GM21447 (cell line): ENCODE measurements around the gene ACER3.
"Not testable (repeated sequence)": the region's sequence is repeated elsewhere in the genome, so short reads cannot be mapped to it uniquely, and the experiment has no call there.

ENCODE experiments used
- ATAC-seq: cut with Tn5 transposase; IDR thresholded peaks from one replicate; pipeline ENCODE4 v1.9.1; 2021; ENCODE audit not compliant: unreplicated experiment

ACER3 gene

DNA sequence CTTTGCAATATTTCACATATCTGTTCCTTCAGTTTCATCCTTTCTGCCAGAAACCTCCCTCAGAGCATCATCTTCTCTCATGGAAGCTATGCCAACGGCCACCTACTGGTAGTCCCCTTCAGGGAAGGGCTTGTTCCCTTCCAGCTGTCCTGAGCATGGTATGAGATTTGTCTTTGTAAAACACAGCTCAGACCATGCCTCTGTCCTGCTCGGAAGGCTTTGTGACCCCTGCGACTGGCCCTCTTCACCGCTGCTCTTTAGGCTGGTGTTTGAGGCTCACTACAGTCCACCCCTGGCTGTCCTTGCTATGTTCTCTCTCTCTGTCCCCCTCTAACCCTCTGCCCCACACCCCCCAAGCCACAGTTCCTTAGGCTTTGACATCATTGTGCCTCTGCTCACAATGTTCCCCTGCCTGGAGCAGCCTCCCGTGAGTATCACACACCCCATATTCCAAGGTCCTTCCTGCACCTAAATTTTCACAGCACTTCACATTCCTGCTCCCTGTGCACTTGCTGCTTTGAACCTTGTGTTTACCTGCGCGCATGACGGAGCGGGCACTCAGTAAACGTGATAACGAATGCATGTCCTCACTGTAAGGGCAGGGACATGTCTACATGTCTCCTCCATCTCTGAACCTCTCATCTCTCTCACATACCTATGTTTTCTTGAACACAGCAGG is 24.0 kb upstream of the ACER3 start:
- no peak for ATAC-seq

DNA sequence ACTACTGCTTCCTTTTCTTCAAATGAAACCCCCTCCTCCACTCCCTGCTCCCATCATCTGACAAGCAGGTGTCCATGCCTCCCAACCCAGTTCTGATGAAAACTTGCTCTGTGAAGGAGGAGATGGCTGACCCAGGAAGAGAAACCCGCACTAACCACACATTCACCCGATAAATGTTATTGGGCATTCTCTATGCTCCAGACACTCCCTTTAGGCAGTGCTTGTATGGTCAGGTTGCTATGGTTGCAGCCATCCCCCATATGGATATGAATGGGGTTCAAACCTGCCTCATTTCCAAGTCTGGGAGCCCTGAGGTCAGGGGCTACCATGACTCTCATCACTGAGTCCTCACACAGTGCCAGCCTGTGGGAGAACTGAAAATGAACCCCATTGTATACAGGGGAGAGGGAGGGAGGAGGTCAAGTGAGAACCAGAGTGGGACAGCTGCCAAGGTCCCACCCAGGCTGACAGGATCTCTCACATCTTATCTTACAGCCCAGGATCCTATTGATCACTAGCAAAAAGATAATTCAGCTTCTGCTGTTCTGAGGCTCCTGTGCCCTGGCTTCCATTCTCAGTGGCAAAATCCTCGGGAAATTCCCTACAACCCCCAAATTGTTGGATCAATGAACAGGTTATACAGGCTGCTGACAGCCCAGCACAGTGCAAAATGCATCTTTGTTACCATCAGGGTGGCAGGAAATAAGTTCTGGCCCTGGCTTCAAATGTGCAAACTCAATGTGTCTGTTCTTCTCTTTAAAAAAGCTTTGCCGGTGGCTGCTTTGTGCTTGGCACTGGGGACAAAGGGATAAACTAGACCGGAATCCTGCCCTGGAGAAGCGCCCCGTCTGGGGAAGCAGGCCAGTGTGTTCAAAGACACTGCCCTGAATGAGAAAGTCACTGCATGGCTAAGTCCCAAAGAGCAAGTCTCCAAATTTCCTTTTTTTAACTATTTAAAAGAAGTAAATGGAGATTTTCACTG is 22.7 kb upstream of the ACER3 start:
- no peak for ATAC-seq

DNA sequence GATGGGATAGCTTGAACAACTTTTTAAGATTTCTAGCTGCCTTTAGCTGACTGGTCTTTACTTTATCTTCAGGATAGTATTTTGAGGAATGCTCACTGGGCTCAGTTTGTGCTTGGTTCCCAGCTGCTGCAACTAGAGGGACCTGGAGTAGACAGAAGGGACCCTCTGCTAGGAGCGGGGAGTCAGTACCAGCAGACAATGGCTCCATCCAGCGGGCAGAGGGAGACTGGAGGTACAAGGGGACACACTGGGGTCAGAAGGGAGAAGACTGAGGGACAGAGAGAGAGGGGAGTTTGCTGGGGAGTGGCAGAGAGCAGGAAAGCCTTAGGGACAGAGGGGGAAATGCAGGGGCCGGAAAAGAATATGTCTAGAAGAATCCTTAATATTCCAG is 22.0 kb upstream of the ACER3 start:
- no peak for ATAC-seq

DNA sequence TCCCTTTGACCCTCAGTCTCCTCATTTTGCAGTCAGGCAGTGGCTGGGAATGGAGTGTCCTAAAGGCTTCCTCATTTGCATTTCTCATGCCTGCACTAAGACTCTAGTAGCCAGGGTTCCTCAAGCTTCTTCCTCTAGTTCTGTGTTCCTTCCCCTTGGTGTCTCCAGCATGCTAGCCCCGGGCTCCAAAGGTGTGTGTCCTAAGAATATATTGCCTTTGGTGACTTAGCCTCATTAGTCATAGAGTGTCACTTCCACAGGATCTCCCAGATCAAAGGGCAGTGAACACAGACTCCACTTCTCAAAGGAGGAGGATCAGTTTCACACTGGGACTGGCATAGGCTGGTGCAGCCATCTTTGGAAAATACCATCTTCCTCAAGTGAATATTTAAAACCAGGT is 21.4 kb upstream of the ACER3 start:
- no peak for ATAC-seq

DNA sequence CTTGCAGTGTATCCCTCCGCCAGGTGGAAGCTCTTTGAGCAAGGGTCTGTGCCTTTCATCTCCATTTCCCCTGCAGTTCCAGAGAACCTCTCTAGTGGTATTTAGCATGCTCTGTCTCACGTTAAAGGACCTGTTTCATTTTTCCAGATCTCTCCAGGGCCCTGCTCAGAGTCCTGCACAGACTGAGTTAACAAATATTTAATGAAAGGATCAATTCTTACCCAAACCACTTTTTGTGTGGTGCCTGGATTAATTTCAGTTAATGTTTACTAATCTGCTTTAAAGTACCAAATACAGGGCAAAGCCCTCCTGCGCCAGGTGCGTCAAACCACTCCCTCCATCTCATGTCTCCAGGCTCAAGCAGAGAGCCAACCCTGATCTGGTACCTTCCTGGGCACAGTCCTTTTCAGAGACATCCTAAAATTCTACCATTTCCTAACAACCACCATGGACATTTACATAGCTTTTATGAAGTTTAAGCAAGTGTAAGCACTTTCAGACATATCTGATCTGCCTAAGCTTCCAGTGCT is 18.7 kb upstream of the ACER3 start:
- no peak for ATAC-seq

DNA sequence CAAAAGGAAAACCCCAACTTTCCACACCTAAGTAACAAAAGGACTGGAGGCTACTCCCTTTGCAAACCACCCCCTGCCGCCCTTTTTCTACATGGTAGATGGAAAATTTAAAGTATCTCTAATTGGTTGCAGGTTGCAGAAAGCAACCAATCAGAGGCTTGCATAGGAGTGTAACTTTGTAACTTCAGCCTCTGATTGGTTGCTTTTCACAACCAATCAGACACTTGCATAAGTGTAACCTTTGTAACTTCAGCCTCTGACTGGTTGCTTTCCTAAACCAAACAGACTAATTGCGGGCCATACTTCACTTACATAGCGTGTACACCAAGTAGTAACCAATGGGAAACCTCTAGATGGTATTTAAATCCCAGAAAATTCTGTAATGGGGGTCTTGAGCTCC is 16.8 kb upstream of the ACER3 start:
- ATAC-seq = no peak

DNA sequence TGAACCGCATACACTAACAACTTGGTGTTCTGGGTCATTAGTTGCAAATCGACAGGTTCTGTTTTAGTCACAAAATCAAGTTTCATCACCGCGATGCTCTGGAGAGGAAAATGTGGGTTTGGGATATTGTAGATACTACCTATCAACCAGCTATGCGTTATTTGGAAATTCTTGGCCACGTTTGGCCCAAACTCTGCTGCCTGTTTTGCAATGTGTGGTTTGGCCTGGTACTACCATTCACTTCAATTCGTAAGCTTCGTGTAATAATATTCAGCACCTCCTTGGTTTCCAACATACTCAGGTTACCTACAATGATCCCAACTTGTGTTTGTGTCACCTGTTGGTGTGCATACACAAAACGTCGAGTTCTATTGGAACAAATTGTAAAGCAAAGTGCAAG is 16.2 kb upstream of the ACER3 start:
- ATAC-seq = no peak

DNA sequence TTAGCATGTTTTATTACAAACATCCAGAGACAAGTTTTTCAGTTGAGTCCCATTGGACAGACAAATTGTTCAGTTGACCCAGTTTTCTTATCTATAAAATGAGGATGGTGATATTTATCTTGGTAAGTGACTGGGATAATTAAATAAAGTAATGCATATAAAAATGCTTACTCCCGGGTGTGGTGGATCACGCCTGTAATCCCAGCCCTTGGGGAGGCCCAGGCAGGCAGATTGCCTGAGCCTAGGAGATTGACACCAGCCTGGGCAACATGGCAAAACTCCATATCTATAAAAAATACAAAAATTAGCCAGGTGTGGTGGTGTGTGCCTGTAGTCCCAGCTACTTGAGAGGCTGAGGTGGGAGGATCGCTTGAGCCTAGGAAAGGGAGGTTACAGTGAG is 15.6 kb upstream of the ACER3 start:
- no peak for ATAC-seq

DNA sequence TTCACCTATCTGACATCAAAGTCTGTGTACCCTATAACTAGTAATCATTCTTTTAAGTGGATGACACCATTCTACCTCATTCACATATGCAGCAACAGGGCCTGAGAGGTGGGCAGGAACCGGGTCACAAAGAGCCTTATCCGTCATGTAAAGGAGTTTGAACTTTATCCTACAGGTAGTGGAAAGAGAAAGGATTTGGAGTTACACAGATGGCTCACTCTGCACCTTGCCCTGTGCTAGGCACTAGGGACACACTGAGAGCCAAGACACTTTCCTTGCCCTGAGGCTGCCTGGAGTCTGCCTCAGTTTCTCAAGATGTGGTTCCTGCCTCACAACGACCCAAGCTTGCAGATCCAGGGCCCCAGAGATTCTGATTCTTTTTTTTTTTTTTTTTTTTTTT is 14.3 kb upstream of the ACER3 start:
- ATAC-seq = no peak

DNA sequence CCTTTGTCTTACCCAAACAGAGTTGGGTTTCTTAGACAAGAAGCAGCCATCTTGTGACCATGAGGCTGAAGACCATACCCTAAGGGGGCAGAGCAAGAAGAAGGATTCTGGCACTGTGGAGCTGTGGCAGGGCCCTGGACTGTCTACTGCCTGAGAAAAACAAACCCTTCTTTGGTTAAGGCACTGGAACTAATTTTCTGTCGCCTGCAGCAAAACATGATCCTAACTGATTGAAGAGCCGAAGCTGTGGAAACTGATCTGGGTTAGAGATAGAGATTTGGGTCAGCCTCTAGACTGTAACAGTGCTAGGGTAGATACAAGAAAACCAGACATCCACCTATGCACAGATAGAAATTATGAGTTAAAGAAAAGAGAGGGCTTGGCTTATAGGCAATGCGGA is 11.3 kb upstream of the ACER3 start:
- ATAC-seq = no peak

DNA sequence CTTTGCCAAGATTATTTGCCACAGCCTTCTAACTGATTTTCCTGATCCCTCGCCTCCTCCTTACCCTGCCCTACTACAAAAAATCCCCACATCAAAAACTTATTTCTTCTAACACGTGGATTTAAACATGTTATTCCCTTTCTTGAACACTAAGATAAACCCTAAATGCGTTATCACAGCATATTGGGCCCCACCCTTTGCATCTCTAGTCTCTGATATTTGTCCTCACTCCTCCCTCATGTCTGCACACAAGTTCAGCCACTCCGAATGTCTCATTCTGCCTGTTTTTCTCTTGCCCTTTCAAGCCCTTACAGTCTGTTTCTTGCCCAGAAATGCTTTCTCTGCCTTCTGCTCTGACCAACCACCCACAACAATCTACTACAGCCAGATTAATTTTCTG is 10.6 kb upstream of the ACER3 start:
- ATAC-seq = no peak

DNA sequence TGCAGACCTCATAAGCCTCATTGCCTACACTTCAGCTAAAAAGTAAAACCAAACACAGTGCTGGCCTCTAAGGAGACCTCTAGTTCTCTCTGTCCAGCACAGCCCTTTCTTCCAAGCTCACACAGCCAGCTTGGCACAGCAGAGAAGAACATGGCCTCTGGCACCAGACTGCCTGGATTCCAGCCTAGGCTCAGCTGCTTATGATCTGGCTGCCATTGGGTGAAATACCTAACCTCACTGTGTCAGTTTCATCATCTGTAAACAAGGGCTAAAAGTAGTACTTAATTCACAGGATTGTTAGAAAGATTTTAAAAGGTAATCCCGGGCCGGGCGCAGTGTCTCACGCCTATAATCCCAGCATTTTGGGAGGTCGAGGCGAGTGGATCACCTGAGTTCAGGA is 9.9 kb upstream of the ACER3 start:
- ATAC-seq = no peak

DNA sequence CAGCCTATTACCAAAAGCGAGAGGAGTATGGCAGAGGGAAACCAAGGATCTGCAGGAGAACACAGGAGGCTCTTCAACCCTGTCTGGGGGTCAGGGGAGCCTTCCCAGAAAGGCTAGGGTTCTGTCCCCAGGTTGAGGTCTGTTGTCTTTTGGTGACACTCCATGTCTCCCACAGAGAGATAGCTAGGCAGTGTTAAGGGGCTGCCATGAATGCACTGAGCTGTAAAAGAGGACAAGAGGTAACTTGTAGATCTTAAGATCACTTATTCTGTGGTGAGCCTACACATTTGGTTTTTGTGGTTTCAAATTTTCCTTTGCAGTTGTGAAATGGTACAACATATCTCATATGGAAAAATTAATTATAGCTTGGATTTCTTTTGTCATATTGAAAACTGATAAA is 6.0 kb upstream of the ACER3 start:
- no peak for ATAC-seq

DNA sequence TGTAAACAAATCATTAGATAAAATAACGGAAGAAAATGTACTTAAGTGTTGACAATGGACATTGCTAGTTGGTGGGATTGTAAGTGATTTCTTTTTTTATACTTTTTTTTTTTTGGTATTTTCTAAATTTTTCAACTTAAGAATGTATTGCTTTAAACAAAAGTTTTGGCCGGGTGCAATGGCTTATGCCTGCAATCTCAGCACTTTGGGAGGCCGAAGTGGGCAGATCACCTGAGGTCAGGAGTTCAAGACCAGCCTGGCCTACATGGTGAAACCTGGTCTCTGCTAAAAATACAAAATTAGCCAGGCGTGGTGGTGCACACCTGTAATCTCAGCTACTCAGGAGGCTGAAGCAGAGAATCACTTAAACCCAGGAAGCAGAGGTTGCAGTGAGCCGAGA is 5.0 kb upstream of the ACER3 start:
- ATAC-seq = not testable (repeated sequence)

DNA sequence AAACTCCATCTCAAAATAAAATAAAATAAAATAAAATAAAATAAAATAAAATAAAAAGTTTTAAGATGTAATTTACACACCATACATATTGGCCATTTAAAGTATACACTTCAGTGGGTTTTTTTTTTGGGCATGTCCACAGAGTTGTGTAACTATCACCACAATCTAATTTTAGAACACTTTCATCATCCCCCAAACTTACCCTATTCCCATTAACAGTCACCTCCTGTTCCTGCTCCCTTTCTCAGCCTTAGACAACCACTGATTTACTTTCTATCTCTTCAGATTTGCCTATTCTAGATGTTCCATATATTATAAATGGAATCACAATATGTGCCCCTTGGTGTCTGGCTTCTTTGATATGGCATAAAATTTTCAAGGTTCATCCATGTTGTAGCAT is 4.6 kb upstream of the ACER3 start:
- no peak for ATAC-seq

DNA sequence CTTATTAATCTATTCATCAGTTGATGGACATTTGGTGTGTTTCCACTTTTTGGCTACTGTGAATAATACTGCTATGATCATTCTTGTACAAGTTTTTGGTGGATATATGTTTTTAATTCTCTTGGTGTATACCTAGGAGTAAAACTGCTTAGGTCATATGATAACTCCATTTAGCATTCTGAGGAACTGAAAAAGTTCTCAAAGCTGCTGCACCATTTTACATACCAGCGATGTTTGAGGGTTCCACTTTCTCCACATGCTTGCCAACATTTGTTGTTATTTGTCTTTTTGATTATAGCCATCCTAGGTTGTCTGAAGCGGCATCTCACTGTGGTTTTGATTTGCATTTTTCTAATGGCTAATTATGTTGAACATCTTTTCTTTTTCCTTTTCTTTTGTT is 4.1 kb upstream of the ACER3 start:
- no peak for ATAC-seq

DNA sequence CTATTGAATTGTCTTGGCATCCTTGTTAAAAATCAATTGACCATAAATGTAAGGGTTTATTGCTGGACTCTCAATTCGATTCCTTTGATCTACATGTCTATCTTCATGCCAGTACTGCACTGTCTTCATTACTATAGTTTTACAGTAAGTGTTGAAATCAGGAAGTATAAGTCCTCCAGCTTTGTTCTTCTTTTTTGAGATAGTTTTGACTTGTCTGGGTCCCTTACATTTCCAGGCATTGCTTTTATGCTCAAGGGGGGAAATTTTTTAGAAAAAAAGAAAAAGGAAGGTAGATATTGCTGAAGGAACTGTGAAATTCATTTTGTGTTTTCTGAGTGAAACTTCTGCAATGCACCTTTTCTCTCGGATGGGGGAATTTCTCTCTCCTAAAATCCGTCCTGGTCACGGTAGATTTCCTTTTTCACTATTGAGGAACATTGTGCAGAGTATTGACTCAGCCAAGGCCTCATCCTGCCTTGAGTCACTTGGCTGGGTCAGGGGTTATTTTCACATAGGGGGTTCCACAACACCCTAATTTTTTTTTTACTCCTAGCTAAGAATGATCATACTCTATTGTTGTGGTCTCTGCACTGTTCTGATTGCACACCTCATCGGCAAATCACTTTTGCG is 2.8 kb upstream of the ACER3 start:
- no peak for ATAC-seq

DNA sequence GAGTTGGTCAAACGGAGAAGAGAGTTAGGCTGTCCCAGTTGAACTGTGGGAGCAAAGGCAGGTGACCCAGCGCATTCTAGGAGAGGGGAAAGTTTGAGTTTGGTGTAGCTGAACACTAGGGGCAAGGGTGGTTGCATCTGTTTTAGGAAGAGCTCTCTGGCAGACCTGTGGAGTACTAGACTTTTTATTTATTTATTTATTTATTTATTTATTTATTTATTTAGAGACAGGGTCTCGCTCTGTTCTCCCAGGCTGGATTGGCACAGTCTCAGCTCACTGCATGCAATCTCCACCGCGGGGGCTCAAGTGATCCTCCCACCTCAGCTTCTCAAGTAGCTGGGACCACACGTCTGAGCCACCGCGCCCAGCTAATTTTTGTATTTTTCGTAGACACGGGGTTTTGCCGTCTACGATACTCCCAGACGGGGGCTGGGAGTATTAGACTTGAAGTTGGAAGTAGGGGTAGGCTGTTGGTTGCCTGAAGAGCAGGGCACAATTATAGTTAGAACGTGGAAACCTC is 950 bp upstream of the ACER3 start:
- ATAC-seq = no peak

DNA sequence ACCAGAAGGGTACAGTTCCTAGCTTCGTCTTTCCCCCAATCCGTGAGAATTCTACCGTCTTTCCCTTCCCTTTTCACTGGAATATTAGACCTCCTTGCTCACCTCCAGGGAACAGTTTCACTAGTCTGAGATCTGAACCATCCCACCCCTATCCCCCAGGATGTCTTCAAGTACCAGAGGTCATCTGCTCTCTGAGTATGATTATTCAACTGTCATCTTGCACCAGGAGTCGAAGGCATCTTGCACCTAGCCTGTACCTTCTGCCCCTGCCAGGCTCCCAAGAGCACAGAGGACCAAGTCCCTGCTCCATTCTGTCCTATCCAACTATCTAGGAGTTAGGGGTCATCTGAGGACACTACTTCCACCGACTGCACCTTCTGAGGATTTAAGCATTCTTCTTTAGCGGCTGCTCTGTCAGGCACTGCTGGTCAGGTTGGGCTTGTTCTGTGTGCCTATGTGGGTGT is 804 bp downstream of the ACER3 start:
- ATAC-seq = no peak

DNA sequence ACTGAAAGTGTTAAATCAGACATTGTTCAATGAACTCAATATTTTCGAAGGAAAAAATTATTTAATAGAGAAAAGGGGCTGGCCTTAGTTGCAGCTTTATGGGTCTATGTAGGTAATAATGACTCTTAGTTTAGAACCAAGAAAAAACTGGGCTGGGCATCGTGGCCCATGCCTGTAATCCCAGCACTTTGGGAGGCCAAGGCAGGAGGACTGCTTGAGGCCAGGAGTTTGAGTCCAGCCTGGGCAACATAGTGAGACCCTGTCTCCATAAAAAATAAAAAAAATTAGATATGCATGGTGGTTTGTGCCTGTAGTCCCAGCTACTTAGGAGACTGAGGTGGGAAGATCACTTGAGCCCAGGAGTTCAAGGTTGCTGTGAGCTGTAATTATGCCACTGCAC is 2.1 kb downstream of the ACER3 start:
- ATAC-seq = not testable (repeated sequence)

DNA sequence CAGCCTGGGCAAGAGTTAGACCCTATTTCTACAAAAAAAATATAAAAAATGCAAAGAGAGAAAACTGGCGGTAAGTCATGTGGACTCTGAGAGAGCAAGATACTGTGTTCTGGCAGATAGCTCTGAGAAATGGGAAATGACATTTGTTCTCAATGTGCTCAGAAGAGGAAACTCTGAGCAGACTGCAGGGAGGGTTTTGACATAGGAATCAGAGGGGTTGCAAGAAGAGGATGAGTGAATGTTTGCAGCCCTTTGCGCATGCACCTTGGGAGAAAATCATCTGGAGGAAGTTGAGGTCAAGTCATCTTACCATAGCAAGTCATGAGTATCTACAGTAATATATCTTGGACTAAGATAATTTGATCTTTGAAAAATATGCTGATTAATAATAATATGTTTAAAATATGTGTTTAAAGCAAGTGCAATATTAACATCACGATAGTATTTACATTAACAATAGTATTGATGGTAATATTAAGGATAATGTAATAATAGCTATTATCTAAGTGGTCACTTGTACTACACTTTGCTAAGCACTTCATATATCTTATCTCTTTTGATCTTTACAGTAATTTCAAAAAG is 2.6 kb downstream of the ACER3 start:
- ATAC-seq = no peak
